Endodermal cell (in vitro differentiated cells): ENCODE results near the gene ZNF341. TPM values are rescaled to one million over a fixed set of nuclear protein-coding genes. Genes with fewer than 3 reads are reported as not detected.

Experiments
- DNase-seq: peaks from one replicate; pipeline ENCODE4 v3.0.0-alpha.2; 2017
- H3K27ac ChIP-seq: 2 replicates; pipeline ENCODE4 v1.5.1; 2013; ENCODE audit warnings: mild to moderate bottlenecking, low read depth, low read length, moderate library complexity
- H3K27me3 ChIP-seq: 2 replicates; pipeline ENCODE4 v1.6.1; 2013; ENCODE audit warnings: mild to moderate bottlenecking, low read length, moderate library complexity; ENCODE audit not compliant: insufficient read depth, control insufficient read depth, poor library complexity, severe bottlenecking
- H3K36me3 ChIP-seq: 2 replicates; pipeline ENCODE4 v1.7.0; 2013; ENCODE audit warnings: mild to moderate bottlenecking, low read length, moderate library complexity; ENCODE audit not compliant: control insufficient read depth, insufficient read depth
- H3K4me1 ChIP-seq: one replicate; pipeline ENCODE4 v1.7.0; 2013; ENCODE audit warnings: low read length; ENCODE audit not compliant: control insufficient read depth, insufficient read depth
- H3K4me3 ChIP-seq: 2 replicates; pipeline ENCODE4 v1.5.1; 2013; ENCODE audit warnings: mild to moderate bottlenecking, low read length, moderate library complexity
- H3K9ac ChIP-seq: 2 replicates; pipeline ENCODE4 v1.6.1; 2013; ENCODE audit warnings: mild to moderate bottlenecking, low read length, moderate library complexity; ENCODE audit not compliant: poor library complexity, severe bottlenecking; ENCODE audit errors: extremely low read depth
- H3K9me3 ChIP-seq: 2 replicates; pipeline ENCODE4 v1.6.1; 2013; ENCODE audit warnings: mild to moderate bottlenecking, low read length, moderate library complexity; ENCODE audit not compliant: control insufficient read depth
- H3K27ac Mint-ChIP-seq: 2 replicates; pipeline ENCODE4 v1.8.0; 2020; ENCODE audit warnings: mixed read lengths
- H3K27me3 Mint-ChIP-seq: 2 replicates; pipeline ENCODE4 v1.8.0; 2021; ENCODE audit warnings: mild to moderate bottlenecking, mixed read lengths; ENCODE audit not compliant: insufficient read depth
- H3K36me3 Mint-ChIP-seq: 2 replicates; pipeline ENCODE4 v1.8.0; 2020; ENCODE audit warnings: low read depth, mixed read lengths
- H3K4me1 Mint-ChIP-seq: 2 replicates; pipeline ENCODE4 v1.8.0; 2020; ENCODE audit warnings: mixed read lengths
- H3K4me3 Mint-ChIP-seq: 2 replicates; pipeline ENCODE4 v1.8.0; 2020; ENCODE audit warnings: mild to moderate bottlenecking, moderate library complexity, mixed read lengths
- H3K9me3 Mint-ChIP-seq: 2 replicates; pipeline ENCODE4 v1.8.0; 2020; ENCODE audit warnings: mild to moderate bottlenecking, mixed read lengths
- CTCF ChIP-seq: fragments of 200-600 bp; sonication (generic); conservative IDR thresholded peaks from 2 replicates; pipeline ENCODE4 v1.5.0; 2021; ENCODE audit warnings: antibody characterized with exemption, mild to moderate bottlenecking
- WGBS, 2 experiments: methylation state at CpG; one replicate each; pipeline versions ENCODE4 v1.1.5 to v1.1.7; 2013; ENCODE audit warnings: missing lambda C conversion rate in 2 of 2, mixed read lengths in 1 of 2; ENCODE audit not compliant: insufficient coverage in 1 of 2, insufficient read length in 1 of 2; 5-methylcytosine and 5-hydroxymethylcytosine counted together
- total RNA-seq, 2 donors: library from RNA; stranded (reverse); fragmentation: NEBNext Ultra II Directional in 1 of 2; extraction: Animal tissue kit (Norgen Biotek cat#: 25700) in 1 of 2; gene quantifications; 2 replicates in 1 of 2; 3 replicates in 1 of 2; pipeline ENCODE4 v1.2.1, GENCODE V29; 2021

Gene ZNF341
- total RNA-seq, 2 donors from 2014 or later: 5.4 to 6.5 TPM

DNA sequence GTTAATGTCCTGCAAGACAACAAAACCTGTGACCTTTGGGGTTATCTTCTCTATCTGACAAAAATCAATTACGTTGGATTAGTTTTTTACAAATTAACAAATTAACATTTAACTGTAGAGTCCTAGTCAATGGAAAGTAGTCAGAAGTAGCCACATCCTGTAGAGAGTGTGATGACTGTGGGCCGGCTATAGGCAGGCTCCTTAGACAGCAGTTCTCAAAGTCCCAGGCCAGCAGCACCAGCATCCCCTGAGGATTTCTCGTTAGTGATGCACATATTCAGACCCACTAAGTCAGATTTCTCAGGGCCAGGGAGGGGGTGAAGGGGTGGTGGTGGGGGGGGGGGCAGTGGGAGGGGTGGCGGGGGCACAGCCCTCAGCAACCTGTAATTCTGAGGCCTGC is 37.2 kb downstream of the ZNF341 start:
- H3K4me3 Mint-ChIP-seq: no peak overlapping the region
- TF ChIP-seq CTCF: no peak
- 60 to 100% methylated on average over 1 to 2 of the region's 4 CpGs for WGBS, 2 experiments
- no peaks in the 10 kb centered on the region for H3K9me3 ChIP-seq
- H3K27me3 Mint-ChIP-seq: no peaks in the 10 kb centered on the region
- no peaks in the 10 kb centered on the region for H3K4me1 ChIP-seq
- DNase-seq: no peak
- no peak overlapping the region for H3K4me3 ChIP-seq
- H3K9ac ChIP-seq: no peak overlapping the region
- H3K36me3 Mint-ChIP-seq: peaks cover 37% of the 10 kb centered on the region
- no peak overlapping the region for H3K27ac Mint-ChIP-seq
- H3K9me3 Mint-ChIP-seq: no peaks in the 10 kb centered on the region
- H3K4me1 Mint-ChIP-seq: no peaks in the 10 kb centered on the region
- H3K36me3 ChIP-seq: peaks cover 19% of the 10 kb centered on the region
- H3K27me3 ChIP-seq: no peaks in the 10 kb centered on the region
- no peak overlapping the region for H3K27ac ChIP-seq

- no peak for TF ChIP-seq CTCF
- H3K27ac ChIP-seq: no peak overlapping the region
- Mint-ChIP-seq H3K27ac (no peak overlapping the region), H3K36me3 (peaks cover 35% of the 10 kb centered on the region), H3K27me3 (no peaks in the 10 kb centered on the region), H3K9me3 (no peaks in the 10 kb centered on the region), H3K4me3 (no peak overlapping the region), H3K4me1 (no peaks in the 10 kb centered on the region)
- peaks cover 19% of the 10 kb centered on the region for H3K36me3 ChIP-seq
- no peak for DNase-seq
- H3K9me3 ChIP-seq: no peaks in the 10 kb centered on the region
- no peak overlapping the region for H3K9ac ChIP-seq
- no peak overlapping the region for H3K4me3 ChIP-seq
- 92 to 95% methylated on average over 9 to 10 of the region's 10 CpGs for WGBS, 2 experiments
- H3K4me1 ChIP-seq: no peaks in the 10 kb centered on the region
- H3K27me3 ChIP-seq: no peaks in the 10 kb centered on the region
Observed at GRCh38 chr20:33770005-33770404, 38.2 kb downstream of the ZNF341 start.

DNA sequence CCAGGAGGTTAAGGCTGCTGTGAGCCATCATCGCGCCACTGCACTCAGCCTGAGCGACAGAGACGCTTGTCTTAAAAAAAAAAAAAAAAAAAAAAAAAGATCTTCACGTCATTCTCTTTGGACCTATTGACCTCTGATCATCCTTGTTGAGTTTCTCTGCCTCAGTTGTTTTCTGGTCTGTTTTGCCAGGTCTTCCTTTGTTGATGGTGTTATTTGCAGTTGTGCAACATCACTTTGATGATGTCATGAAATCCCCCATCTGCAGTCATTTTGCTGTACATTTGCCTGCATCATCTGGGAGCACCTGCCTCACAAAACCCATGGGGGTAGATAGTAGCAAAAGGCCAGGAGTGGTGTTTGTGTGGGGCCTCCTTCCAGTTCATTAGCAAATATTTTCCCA is 40.1 kb downstream of the ZNF341 start:
- H3K9me3 ChIP-seq: no peaks in the 10 kb centered on the region
- no peak overlapping the region for H3K9ac ChIP-seq
- H3K27ac Mint-ChIP-seq: no peak overlapping the region
- no peaks in the 10 kb centered on the region for H3K4me1 Mint-ChIP-seq
- H3K4me3 Mint-ChIP-seq: no peak overlapping the region
- no peaks in the 10 kb centered on the region for H3K27me3 ChIP-seq
- no peak for TF ChIP-seq CTCF
- no peaks in the 10 kb centered on the region for H3K27me3 Mint-ChIP-seq
- peaks cover 15% of the 10 kb centered on the region for H3K36me3 ChIP-seq
- no peak overlapping the region for H3K27ac ChIP-seq
- H3K36me3 Mint-ChIP-seq: peaks cover 24% of the 10 kb centered on the region
- WGBS, 2 experiments: 99% methylated on average over 5 of the region's 5 CpGs; no CpG with 5 or more reads in 1 of the 2 experiments
- H3K4me1 ChIP-seq: no peaks in the 10 kb centered on the region
- H3K9me3 Mint-ChIP-seq: no peaks in the 10 kb centered on the region
- DNase-seq: no peak
- no peak overlapping the region for H3K4me3 ChIP-seq
